Transverse colon (tissue), 4 donors: ENCODE results near the gene DSP. TPM values are rescaled to one million over a fixed set of nuclear protein-coding genes. Genes with fewer than 3 reads are reported as not detected.

Experiments used
- DNase-seq: peaks from one replicate; pipeline ENCODE4 v3.0.0-alpha.2; 2019
- H3K27ac ChIP-seq, 4 donors: fragments of 200-600 bp; sonication (generic); 2 replicates each; pipeline ENCODE4 v1.5.1; 2016 to 2018; ENCODE audit warnings: inconsistent platforms in 4 of 4
- H3K27me3 ChIP-seq: fragments of 200-600 bp; sonication (generic); 2 replicates; pipeline ENCODE4 v1.5.1; 2017; ENCODE audit warnings: inconsistent platforms
- H3K36me3 ChIP-seq, 4 donors: fragments of 200-600 bp; sonication (generic); 2 replicates each; pipeline ENCODE4 v1.5.1; 2017 to 2019; ENCODE audit warnings: inconsistent platforms in 4 of 4
- H3K4me1 ChIP-seq, 4 donors: fragments of 200-600 bp; sonication (generic); 2 replicates each; pipeline ENCODE4 v1.5.1; 2017 to 2020; ENCODE audit warnings: inconsistent platforms in 4 of 4
- H3K4me3 ChIP-seq, 4 donors: fragments of 200-600 bp; sonication (generic); 1 replicate in 1 of 4; 2 replicates in 3 of 4; pipeline versions ENCODE4 v1.5.1 to v1.6.1; 2017 to 2019; ENCODE audit warnings: inconsistent platforms in 4 of 4
- H3K9me3 ChIP-seq, 2 donors: fragments of 200-600 bp; sonication (generic); 2 replicates each; pipeline ENCODE4 v1.5.1; 2017 to 2019; ENCODE audit warnings: inconsistent platforms in 2 of 2
- CTCF ChIP-seq, 5 experiments: fragments of 200-600 bp in 3 of 5; fragments of 450-650 bp in 2 of 5; sonication (generic) in 3 of 5; IDR thresholded peaks; 1 replicate in 2 of 5; 2 replicates in 3 of 5; pipeline ENCODE4 v1.5.1; 2016 to 2017; ENCODE audit warnings: antibody characterized with exemption in 5 of 5, inconsistent platforms in 3 of 5, mild to moderate bottlenecking in 2 of 5, moderate library complexity in 1 of 5
- EP300 ChIP-seq: sonication (generic); formaldehyde crosslinking; IDR thresholded peaks from one replicate; pipeline ENCODE4 v1.6.1; 2017; ENCODE audit warnings: antibody characterized with exemption, low read depth
- POLR2A ChIP-seq: fragments of 450-650 bp; IDR thresholded peaks from one replicate; pipeline ENCODE4 v1.6.1; 2016; ENCODE audit warnings: antibody characterized with exemption, mild to moderate bottlenecking, moderate library complexity
- POLR2AphosphoS5 ChIP-seq, 3 donors: sonication (generic); formaldehyde crosslinking; IDR thresholded peaks; one replicate each; pipeline ENCODE4 v1.6.1; 2016; ENCODE audit warnings: antibody characterized with exemption in 3 of 3
- WGBS, 2 donors: methylation state at CpG; one replicate each; pipeline ENCODE4 v1.1.5; 2018; ENCODE audit warnings: low coverage in 1 of 2; 5-methylcytosine and 5-hydroxymethylcytosine counted together
- in situ Hi-C, 4 donors: fragments of 200-750 bp; cut with MboI; loops; one replicate each; pipeline versions ENCODE4 v1.15.0 to v1.15.1; 2017; ENCODE audit warnings: low sequenced_read_pairs in 3 of 4, low pct_ligation_motif_present in 1 of 4, low pct_unique_long_range_greater_than_20kb in 1 of 4
- intact Hi-C: fragments of 100-400 bp; cut with DNase I; formaldehyde crosslinking; loops from one replicate; pipeline ENCODE4 v1.15.1; 2023; ENCODE audit warnings: low total_unique reads
- total RNA-seq, 4 donors: library from RNA; depleted of rRNA; stranded (reverse); fragments of >200 nt; gene quantifications; one replicate each; pipeline ENCODE4 v1.1.0, GENCODE V29; 2016

The DSP gene
- total RNA-seq, 4 donors from 2014 or later, result 160 to 243 (median 202) TPM

GRCh38 chr6:7545316-7546019, 4.0 kb downstream of the DSP start:
- intact Hi-C loops, result no loop called here
- no peak for DNase-seq
- peak overlapping the region; percentile 78 to 88 (median 86) for H3K27ac ChIP-seq
- H3K4me3 ChIP-seq, result no peak overlapping the region
- no peaks in the 10 kb centered on the region for H3K36me3 ChIP-seq
- 82 to 89% methylated on average over 8 to 12 of the region's 12 CpGs for WGBS, 2 donors
- in situ Hi-C loops, result no loop called here
- no peaks in the 10 kb centered on the region for H3K9me3 ChIP-seq
- peaks cover 7 to 62% (median 36%) of the 10 kb centered on the region in 4 donors for H3K4me1 ChIP-seq
- TF ChIP-seq POLR2A (no peak), POLR2AphosphoS5 (IDR thresholded peaks at IDR 0.05) (no peak), EP300 (no peak), CTCF (IDR thresholded peaks at IDR 0.05) (no peak)
- peaks cover 35% of the 10 kb centered on the region for H3K27me3 ChIP-seq

GRCh38 chr6:7546020-7546369, 4.5 kb downstream of the DSP start:
- H3K4me3 ChIP-seq, result no peak overlapping the region
- peaks cover 29% of the 10 kb centered on the region for H3K27me3 ChIP-seq
- TF ChIP-seq CTCF (IDR thresholded peaks at IDR 0.05), result no peak
- TF ChIP-seq POLR2A, result peak; percentile 21
- no peak for TF ChIP-seq POLR2AphosphoS5 (IDR thresholded peaks at IDR 0.05)
- no peaks in the 10 kb centered on the region for H3K36me3 ChIP-seq
- H3K4me1 ChIP-seq, result peaks cover 7 to 61% (median 33%) of the 10 kb centered on the region in 4 donors
- WGBS, 2 donors, result 70 to 82% methylated on average over 4 to 6 of the region's 6 CpGs
- intact Hi-C loops (no loop called here), in situ Hi-C loops (no loop called here)
- DNase-seq, result no peak
- H3K9me3 ChIP-seq, result no peaks in the 10 kb centered on the region
- H3K27ac ChIP-seq, result peak overlapping the region; percentile 78 to 88 (median 86)

GRCh38 chr6:7546383-7546782, 4.9 kb downstream of the DSP start:
- WGBS, 2 donors, result 77 to 85% methylated on average over 2 of the region's 2 CpGs
- Histone ChIP-seq H3K4me1 (peaks cover 7 to 58% (median 30%) of the 10 kb centered on the region in 4 donors), H3K36me3 (no peaks in the 10 kb centered on the region), H3K4me3 (no peak overlapping the region), H3K9me3 (no peaks in the 10 kb centered on the region), H3K27ac (peak overlapping the region; percentile 78 to 88 (median 86)), H3K27me3 (peaks cover 26% of the 10 kb centered on the region)
- in situ Hi-C loops, result no loop called here
- no peak for DNase-seq
- intact Hi-C loops, result no loop called here
- TF ChIP-seq EP300, result no peak
- no peak for TF ChIP-seq CTCF (IDR thresholded peaks at IDR 0.05)
- no peak for TF ChIP-seq POLR2AphosphoS5 (IDR thresholded peaks at IDR 0.05)
- TF ChIP-seq POLR2A, result no peak

- H3K27ac ChIP-seq, result peak overlapping the region; percentile 78 to 88 (median 86)
- peak; percentile 37 for DNase-seq
- H3K4me3 ChIP-seq, result no peak overlapping the region
- H3K9me3 ChIP-seq, result no peaks in the 10 kb centered on the region
- TF ChIP-seq EP300 (no peak), POLR2AphosphoS5 (IDR thresholded peaks at IDR 0.05) (peak in 1 of 3 donors; percentile 25), POLR2A (peak; percentile 14)
- peaks cover 7 to 62% (median 27%) of the 10 kb centered on the region in 4 donors for H3K4me1 ChIP-seq
- peaks cover 24% of the 10 kb centered on the region for H3K27me3 ChIP-seq
- in situ Hi-C loops, result no loop called here
- H3K36me3 ChIP-seq, result no peaks in the 10 kb centered on the region
- 70% methylated on average over 4 of the region's 4 CpGs; no CpG with 5 or more reads in 1 of the 2 donors for WGBS, 2 donors
- intact Hi-C loops, result no loop called here
These were observed 5.4 kb downstream of the DSP start for GRCh38 chr6:7546896-7547295.
